ENCODE measurements around the gene ZNF599.

DNA sequence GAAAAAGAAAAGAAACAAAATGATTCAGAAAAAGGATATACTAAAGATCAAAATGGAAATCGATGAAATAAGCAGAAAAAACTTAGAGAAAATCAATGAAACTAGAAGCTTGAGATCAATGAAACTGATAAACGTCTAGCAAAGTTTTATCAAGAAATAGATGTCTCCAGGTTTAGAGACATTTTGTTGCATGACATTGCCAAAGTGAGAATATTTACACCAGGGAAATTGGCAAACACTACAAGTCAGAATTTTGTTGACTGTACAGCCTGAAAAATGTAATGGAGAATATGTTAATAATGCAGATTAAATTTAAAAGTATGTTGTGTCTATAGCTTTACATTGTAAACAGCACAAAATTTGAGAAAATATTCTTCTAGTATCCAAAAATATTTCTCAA, 5.3 kb upstream of the ZNF599 start:
- TF ChIP-seq, protein P1, sequence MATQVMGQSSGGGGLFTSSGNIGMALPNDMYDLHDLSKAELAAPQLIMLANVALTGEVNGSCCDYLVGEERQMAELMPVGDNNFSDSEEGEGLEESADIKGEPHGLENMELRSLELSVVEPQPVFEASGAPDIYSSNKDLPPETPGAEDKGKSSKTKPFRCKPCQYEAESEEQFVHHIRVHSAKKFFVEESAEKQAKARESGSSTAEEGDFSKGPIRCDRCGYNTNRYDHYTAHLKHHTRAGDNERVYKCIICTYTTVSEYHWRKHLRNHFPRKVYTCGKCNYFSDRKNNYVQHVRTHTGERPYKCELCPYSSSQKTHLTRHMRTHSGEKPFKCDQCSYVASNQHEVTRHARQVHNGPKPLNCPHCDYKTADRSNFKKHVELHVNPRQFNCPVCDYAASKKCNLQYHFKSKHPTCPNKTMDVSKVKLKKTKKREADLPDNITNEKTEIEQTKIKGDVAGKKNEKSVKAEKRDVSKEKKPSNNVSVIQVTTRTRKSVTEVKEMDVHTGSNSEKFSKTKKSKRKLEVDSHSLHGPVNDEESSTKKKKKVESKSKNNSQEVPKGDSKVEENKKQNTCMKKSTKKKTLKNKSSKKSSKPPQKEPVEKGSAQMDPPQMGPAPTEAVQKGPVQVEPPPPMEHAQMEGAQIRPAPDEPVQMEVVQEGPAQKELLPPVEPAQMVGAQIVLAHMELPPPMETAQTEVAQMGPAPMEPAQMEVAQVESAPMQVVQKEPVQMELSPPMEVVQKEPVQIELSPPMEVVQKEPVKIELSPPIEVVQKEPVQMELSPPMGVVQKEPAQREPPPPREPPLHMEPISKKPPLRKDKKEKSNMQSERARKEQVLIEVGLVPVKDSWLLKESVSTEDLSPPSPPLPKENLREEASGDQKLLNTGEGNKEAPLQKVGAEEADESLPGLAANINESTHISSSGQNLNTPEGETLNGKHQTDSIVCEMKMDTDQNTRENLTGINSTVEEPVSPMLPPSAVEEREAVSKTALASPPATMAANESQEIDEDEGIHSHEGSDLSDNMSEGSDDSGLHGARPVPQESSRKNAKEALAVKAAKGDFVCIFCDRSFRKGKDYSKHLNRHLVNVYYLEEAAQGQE (IDR thresholded peaks at IDR 0.05; ENCODE audit: borderline replicate concordance): no peak
- TF ChIP-seq, protein P2, sequence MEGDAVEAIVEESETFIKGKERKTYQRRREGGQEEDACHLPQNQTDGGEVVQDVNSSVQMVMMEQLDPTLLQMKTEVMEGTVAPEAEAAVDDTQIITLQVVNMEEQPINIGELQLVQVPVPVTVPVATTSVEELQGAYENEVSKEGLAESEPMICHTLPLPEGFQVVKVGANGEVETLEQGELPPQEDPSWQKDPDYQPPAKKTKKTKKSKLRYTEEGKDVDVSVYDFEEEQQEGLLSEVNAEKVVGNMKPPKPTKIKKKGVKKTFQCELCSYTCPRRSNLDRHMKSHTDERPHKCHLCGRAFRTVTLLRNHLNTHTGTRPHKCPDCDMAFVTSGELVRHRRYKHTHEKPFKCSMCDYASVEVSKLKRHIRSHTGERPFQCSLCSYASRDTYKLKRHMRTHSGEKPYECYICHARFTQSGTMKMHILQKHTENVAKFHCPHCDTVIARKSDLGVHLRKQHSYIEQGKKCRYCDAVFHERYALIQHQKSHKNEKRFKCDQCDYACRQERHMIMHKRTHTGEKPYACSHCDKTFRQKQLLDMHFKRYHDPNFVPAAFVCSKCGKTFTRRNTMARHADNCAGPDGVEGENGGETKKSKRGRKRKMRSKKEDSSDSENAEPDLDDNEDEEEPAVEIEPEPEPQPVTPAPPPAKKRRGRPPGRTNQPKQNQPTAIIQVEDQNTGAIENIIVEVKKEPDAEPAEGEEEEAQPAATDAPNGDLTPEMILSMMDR (IDR thresholded peaks at IDR 0.05; ENCODE audit: poor library complexity, severe bottlenecking): no peak
